WTC11 (cell line): Measurements from ENCODE around the gene ZNF500. TPM values are rescaled to one million over a fixed set of nuclear protein-coding genes. Genes with fewer than 3 reads are reported as not detected.

ENCODE experiments used
- ATAC-seq: fragments of 200-7000 bp; cut with Tn5 transposase; 2 replicates; pipeline ENCODE4 v1.10.0; 2021; ENCODE audit warnings: mild to moderate bottlenecking, moderate library complexity
- CTCF ChIA-PET: fragments of 300-600 bp; sonication (Branson Sonifier 250); formaldehyde crosslinking; loops from one replicate; lab custom pipeline; 2021; ENCODE audit warnings: antibody characterized with exemption; lab: Charles Lee
- POLR2A ChIA-PET: fragments of 350-600 bp; sonication (Branson Sonifier 250); formaldehyde crosslinking; loops from one replicate; lab custom pipeline; 2021; ENCODE audit warnings: antibody characterized with exemption; lab: Charles Lee
- DNase-seq: peaks from one replicate; pipeline ENCODE4 v3.0.0; 2021; ENCODE audit warnings: low spot score
- H3K27ac Mint-ChIP-seq: 2 replicates; pipeline ENCODE4 v1.8.0; 2021; ENCODE audit warnings: mixed read lengths
- H3K27me3 Mint-ChIP-seq: 2 replicates; pipeline ENCODE4 v1.8.0; 2021; ENCODE audit warnings: low read depth, mild to moderate bottlenecking, moderate library complexity, mixed read lengths
- H3K36me3 Mint-ChIP-seq: 2 replicates; pipeline ENCODE4 v1.8.0; 2021; ENCODE audit warnings: mixed read lengths
- H3K4me1 Mint-ChIP-seq: 2 replicates; pipeline ENCODE4 v1.8.0; 2022; ENCODE audit warnings: mixed read lengths
- H3K4me3 Mint-ChIP-seq: 2 replicates; pipeline ENCODE4 v1.8.0; 2021; ENCODE audit warnings: mild to moderate bottlenecking, moderate library complexity, mixed read lengths
- H3K9me3 Mint-ChIP-seq: 2 replicates; pipeline ENCODE4 v1.8.0; 2021; ENCODE audit warnings: mixed read lengths
- ATF1 ChIP-seq: sonication (generic); formaldehyde crosslinking; IDR thresholded peaks from 2 replicates; pipeline ENCODE4 v1.8.1; 2023; ENCODE audit warnings: mild to moderate bottlenecking, moderate library complexity, missing genetic modification reagents
- CBFB ChIP-seq: sonication (generic); formaldehyde crosslinking; IDR thresholded peaks from 2 replicates; pipeline ENCODE4 v1.8.1; 2022; ENCODE audit warnings: mild to moderate bottlenecking, low read depth, missing genetic modification reagents
- NFE2L1 ChIP-seq: sonication (generic); formaldehyde crosslinking; IDR thresholded peaks from 2 replicates; pipeline ENCODE4 v1.8.1; 2023; ENCODE audit warnings: missing genetic modification reagents
- SMAD4 ChIP-seq: sonication (generic); formaldehyde crosslinking; IDR thresholded peaks from 2 replicates; pipeline ENCODE4 v1.8.0; 2022; ENCODE audit warnings: mild to moderate bottlenecking, missing genetic modification reagents
- TEAD4 ChIP-seq: sonication (generic); formaldehyde crosslinking; IDR thresholded peaks from 2 replicates; pipeline ENCODE4 v1.8.0; 2022; ENCODE audit warnings: mild to moderate bottlenecking, missing genetic modification reagents
- total RNA-seq: library from RNA; stranded (reverse); gene quantifications from 3 replicates; pipeline ENCODE4 v1.2.3, GENCODE V29; 2021
- TF ChIP-seq, protein P1 (sequence below): sonication (generic); formaldehyde crosslinking; conservative IDR thresholded peaks from 2 replicates; pipeline ENCODE4 v1.8.1; 2023; ENCODE audit warnings: mild to moderate bottlenecking, low read depth, missing genetic modification reagents, moderate library complexity
- TF ChIP-seq, protein P2 (sequence below): sonication (generic); formaldehyde crosslinking; IDR thresholded peaks from 2 replicates; pipeline ENCODE4 v1.8.0; 2023; ENCODE audit warnings: missing genetic modification reagents, mild to moderate bottlenecking, borderline replicate concordance
- TF ChIP-seq, protein P3 (sequence below): sonication (generic); formaldehyde crosslinking; IDR thresholded peaks from 2 replicates; pipeline ENCODE4 v1.8.1; 2022; ENCODE audit warnings: low read depth, missing genetic modification reagents, borderline replicate concordance
- TF ChIP-seq, protein P4 (sequence below): sonication (generic); formaldehyde crosslinking; IDR thresholded peaks from 2 replicates; pipeline ENCODE4 v1.8.1; 2022; ENCODE audit warnings: missing genetic modification reagents, borderline replicate concordance
- TF ChIP-seq, protein P5 (sequence below): fragments of 250-450 bp; sonication (Bioruptor Pico); IDR thresholded peaks from 2 replicates; pipeline ENCODE4 v1.9.0; 2021; ENCODE audit warnings: mild to moderate bottlenecking, borderline replicate concordance
- TF ChIP-seq, protein P6 (sequence below): sonication (generic); formaldehyde crosslinking; IDR thresholded peaks from 2 replicates; pipeline ENCODE4 v1.8.1; 2023; ENCODE audit warnings: mild to moderate bottlenecking, moderate library complexity, missing genetic modification reagents

The ZNF500 gene
- total RNA-seq, 1 experiment from 2014 or later = 19.9 TPM

DNA sequence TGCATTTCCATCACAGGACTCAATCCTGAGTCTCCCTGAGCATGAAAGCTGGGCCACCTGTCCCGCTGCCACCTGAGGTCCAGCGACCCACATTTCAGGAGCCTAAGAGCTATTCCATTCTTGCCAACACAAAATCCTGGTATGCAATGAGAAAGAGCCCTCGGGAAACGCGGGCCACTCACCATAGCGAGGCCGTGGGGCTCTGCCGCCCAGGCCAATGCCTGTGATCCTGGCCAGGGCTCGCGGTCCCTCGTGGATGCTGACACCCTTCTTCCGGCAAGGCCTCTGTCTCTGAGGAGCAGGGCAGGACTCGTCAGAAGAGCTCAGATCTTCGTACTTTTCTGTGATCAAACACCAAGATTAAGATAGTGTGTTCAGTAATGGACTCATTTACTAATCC lies 62.0 kb downstream of the ZNF500 start:
- TF ChIP-seq, protein P1, sequence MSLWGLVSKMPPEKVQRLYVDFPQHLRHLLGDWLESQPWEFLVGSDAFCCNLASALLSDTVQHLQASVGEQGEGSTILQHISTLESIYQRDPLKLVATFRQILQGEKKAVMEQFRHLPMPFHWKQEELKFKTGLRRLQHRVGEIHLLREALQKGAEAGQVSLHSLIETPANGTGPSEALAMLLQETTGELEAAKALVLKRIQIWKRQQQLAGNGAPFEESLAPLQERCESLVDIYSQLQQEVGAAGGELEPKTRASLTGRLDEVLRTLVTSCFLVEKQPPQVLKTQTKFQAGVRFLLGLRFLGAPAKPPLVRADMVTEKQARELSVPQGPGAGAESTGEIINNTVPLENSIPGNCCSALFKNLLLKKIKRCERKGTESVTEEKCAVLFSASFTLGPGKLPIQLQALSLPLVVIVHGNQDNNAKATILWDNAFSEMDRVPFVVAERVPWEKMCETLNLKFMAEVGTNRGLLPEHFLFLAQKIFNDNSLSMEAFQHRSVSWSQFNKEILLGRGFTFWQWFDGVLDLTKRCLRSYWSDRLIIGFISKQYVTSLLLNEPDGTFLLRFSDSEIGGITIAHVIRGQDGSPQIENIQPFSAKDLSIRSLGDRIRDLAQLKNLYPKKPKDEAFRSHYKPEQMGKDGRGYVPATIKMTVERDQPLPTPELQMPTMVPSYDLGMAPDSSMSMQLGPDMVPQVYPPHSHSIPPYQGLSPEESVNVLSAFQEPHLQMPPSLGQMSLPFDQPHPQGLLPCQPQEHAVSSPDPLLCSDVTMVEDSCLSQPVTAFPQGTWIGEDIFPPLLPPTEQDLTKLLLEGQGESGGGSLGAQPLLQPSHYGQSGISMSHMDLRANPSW (CRISPR knock-in tag) = no peak
- TF ChIP-seq CBFB (no peak), NFE2L1 (CRISPR knock-in tag) (no peak), SMAD4 (no peak), TEAD4 (CRISPR knock-in tag) (no peak), ATF1 (no peak)
- TF ChIP-seq, protein P2, sequence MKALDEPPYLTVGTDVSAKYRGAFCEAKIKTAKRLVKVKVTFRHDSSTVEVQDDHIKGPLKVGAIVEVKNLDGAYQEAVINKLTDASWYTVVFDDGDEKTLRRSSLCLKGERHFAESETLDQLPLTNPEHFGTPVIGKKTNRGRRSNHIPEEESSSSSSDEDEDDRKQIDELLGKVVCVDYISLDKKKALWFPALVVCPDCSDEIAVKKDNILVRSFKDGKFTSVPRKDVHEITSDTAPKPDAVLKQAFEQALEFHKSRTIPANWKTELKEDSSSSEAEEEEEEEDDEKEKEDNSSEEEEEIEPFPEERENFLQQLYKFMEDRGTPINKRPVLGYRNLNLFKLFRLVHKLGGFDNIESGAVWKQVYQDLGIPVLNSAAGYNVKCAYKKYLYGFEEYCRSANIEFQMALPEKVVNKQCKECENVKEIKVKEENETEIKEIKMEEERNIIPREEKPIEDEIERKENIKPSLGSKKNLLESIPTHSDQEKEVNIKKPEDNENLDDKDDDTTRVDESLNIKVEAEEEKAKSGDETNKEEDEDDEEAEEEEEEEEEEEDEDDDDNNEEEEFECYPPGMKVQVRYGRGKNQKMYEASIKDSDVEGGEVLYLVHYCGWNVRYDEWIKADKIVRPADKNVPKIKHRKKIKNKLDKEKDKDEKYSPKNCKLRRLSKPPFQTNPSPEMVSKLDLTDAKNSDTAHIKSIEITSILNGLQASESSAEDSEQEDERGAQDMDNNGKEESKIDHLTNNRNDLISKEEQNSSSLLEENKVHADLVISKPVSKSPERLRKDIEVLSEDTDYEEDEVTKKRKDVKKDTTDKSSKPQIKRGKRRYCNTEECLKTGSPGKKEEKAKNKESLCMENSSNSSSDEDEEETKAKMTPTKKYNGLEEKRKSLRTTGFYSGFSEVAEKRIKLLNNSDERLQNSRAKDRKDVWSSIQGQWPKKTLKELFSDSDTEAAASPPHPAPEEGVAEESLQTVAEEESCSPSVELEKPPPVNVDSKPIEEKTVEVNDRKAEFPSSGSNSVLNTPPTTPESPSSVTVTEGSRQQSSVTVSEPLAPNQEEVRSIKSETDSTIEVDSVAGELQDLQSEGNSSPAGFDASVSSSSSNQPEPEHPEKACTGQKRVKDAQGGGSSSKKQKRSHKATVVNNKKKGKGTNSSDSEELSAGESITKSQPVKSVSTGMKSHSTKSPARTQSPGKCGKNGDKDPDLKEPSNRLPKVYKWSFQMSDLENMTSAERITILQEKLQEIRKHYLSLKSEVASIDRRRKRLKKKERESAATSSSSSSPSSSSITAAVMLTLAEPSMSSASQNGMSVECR (CRISPR knock-in tag) = no peak
- TF ChIP-seq, protein P3, sequence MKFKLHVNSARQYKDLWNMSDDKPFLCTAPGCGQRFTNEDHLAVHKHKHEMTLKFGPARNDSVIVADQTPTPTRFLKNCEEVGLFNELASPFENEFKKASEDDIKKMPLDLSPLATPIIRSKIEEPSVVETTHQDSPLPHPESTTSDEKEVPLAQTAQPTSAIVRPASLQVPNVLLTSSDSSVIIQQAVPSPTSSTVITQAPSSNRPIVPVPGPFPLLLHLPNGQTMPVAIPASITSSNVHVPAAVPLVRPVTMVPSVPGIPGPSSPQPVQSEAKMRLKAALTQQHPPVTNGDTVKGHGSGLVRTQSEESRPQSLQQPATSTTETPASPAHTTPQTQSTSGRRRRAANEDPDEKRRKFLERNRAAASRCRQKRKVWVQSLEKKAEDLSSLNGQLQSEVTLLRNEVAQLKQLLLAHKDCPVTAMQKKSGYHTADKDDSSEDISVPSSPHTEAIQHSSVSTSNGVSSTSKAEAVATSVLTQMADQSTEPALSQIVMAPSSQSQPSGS (CRISPR knock-in tag) = no peak
- TF ChIP-seq, protein P4, sequence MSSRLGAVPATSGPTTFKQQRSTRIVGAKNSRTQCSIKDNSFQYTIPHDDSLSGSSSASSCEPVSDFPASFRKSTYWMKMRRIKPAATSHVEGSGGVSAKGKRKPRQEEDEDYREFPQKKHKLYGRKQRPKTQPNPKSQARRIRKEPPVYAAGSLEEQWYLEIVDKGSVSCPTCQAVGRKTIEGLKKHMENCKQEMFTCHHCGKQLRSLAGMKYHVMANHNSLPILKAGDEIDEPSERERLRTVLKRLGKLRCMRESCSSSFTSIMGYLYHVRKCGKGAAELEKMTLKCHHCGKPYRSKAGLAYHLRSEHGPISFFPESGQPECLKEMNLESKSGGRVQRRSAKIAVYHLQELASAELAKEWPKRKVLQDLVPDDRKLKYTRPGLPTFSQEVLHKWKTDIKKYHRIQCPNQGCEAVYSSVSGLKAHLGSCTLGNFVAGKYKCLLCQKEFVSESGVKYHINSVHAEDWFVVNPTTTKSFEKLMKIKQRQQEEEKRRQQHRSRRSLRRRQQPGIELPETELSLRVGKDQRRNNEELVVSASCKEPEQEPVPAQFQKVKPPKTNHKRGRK (CRISPR knock-in tag) = no peak
- TF ChIP-seq, protein P5, sequence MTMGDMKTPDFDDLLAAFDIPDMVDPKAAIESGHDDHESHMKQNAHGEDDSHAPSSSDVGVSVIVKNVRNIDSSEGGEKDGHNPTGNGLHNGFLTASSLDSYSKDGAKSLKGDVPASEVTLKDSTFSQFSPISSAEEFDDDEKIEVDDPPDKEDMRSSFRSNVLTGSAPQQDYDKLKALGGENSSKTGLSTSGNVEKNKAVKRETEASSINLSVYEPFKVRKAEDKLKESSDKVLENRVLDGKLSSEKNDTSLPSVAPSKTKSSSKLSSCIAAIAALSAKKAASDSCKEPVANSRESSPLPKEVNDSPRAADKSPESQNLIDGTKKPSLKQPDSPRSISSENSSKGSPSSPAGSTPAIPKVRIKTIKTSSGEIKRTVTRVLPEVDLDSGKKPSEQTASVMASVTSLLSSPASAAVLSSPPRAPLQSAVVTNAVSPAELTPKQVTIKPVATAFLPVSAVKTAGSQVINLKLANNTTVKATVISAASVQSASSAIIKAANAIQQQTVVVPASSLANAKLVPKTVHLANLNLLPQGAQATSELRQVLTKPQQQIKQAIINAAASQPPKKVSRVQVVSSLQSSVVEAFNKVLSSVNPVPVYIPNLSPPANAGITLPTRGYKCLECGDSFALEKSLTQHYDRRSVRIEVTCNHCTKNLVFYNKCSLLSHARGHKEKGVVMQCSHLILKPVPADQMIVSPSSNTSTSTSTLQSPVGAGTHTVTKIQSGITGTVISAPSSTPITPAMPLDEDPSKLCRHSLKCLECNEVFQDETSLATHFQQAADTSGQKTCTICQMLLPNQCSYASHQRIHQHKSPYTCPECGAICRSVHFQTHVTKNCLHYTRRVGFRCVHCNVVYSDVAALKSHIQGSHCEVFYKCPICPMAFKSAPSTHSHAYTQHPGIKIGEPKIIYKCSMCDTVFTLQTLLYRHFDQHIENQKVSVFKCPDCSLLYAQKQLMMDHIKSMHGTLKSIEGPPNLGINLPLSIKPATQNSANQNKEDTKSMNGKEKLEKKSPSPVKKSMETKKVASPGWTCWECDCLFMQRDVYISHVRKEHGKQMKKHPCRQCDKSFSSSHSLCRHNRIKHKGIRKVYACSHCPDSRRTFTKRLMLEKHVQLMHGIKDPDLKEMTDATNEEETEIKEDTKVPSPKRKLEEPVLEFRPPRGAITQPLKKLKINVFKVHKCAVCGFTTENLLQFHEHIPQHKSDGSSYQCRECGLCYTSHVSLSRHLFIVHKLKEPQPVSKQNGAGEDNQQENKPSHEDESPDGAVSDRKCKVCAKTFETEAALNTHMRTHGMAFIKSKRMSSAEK = no peak
- TF ChIP-seq, protein P6, sequence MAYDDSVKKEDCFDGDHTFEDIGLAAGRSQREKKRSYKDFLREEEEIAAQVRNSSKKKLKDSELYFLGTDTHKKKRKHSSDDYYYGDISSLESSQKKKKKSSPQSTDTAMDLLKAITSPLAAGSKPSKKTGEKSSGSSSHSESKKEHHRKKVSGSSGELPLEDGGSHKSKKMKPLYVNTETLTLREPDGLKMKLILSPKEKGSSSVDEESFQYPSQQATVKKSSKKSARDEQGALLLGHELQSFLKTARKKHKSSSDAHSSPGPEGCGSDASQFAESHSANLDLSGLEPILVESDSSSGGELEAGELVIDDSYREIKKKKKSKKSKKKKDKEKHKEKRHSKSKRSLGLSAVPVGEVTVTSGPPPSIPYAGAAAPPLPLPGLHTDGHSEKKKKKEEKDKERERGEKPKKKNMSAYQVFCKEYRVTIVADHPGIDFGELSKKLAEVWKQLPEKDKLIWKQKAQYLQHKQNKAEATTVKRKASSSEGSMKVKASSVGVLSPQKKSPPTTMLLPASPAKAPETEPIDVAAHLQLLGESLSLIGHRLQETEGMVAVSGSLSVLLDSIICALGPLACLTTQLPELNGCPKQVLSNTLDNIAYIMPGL (CRISPR knock-in tag) = no peak
- TF ChIP-seq, all 79 proteins: peak for 0
- CTCF ChIA-PET = interaction anchor here (1.1 to 2.6 kb wide), 3 partner anchors 9 to 22 kb away, joined by 3 to 9 read pairs (median 7); no protein-coding TSS in a partner anchor
- Mint-ChIP-seq H3K36me3 (peaks cover 31% of the 10 kb centered on the region), H3K27ac (no peak overlapping the region), H3K4me1 (no peaks in the 10 kb centered on the region), H3K9me3 (no peaks in the 10 kb centered on the region), H3K27me3 (no peaks in the 10 kb centered on the region), H3K4me3 (no peak overlapping the region)
- DNase-seq = no peak
- ATAC-seq = no peak
- POLR2A ChIA-PET = interaction anchor here (0.7 to 1.2 kb wide), 2 partner anchors 10 to 245 kb away, joined by 4 to 5 read pairs; no protein-coding TSS in a partner anchor
